Measurements from ENCODE around the gene ZNF689.

ZNF689 gene

DNA sequence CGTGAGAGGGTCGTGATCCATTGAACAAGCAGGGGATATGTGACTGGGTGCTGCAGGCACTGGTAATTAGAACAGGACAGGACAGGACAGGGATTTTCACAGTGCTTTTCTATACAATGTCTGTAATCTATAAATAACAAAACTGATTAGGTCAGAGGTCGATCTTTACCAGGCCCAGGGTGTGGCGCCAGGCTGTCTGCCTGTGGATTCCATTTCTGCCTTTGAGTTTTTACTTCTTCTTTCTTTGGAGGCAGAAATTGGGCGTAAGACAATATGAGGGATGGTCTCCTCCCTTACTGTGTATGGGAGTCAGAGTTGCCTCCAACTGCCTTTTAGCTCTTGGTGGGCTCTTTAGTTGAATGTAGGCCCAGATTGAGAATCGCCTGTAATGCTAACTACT lies 50.5 kb downstream of the ZNF689 start:
- DNase-seq: no peak

DNA sequence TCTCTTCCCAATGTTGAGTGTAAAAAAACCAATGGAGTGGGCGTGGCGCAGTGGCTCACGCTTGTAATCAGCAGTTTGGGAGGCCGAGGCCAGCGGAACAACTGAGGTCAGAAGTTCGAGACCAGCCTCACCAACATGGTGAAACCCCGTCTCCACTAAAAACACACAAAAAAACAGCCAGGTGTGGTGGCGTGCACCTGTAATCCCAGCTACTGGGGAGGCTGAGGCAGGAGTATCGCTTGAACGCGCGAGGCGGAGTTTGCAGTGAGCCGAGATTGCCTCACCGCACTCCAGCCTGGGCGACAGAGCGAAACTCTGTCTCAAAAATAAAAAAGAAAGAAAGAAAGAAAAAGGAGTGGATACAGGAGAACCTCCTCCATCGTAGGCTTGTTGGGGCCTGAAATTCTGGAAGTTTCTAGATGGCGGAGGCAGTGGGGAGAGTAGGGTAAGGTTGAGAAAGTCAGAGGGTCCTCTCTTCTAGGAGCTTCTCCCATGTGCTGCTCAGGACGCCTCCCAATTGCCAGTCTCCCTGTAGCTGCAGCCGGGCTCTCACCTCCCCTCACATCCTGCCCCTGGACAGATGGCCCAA lies 51.3 kb downstream of the ZNF689 start:
- no peak for DNase-seq

DNA sequence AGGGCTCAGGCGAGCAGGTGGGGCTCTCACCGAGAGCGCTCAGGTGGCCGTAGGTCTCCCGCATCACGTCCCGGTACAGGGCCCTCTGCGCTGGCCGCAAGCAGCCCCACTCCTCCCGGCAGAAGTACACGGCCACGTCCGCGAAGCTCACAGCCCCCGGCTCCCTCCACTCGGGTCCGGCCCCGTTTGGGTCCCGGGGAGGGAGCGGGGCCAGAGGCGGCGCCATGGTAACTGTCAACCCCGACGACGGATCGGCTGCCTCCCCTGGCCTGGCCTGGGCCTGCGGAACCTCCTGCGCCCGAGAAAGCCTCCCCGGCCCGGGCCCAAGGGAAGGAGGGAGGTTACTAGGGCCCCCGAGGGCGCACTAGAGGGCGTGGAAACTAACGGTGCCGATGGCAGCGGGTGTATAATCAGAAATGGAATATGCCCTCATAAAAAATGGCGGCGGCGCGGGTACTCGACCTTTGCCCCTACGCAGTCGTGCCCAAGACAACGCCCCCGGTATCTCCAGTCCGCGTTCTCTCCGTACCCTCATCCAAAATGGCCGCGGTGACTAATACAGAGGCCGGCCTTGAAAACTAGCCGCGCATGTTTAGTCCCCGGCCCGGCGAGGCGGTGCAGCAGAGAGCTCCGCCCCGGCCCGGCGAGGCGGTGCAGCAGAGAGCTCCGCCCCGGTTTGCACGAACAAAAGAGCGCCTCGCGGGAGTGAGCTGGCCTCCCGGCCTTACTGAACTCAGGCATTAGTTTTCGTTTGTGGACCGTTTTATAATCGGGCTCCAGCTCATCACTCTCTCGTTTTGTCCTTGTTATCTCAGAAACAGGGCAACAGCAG lies 52.0 kb downstream of the ZNF689 start, which contains the start of gene ZNF764:
Gene ZNF764, minus strand, starts transcription at position 418 of the 832 bp plus-strand sequence. Its CDS starts 192 bp downstream, at position 226.
- peak; percentile 99 for DNase-seq

- DNase-seq: no peak
These were observed 52.6 kb downstream of the ZNF689 start for GRCh38 chr16:30557707-30557956.

GRCh38 chr16:30556125-30556473 lies 54.1 kb downstream of the ZNF689 start:
- no peak for DNase-seq

GRCh38 chr16:30555315-30556124 lies 54.7 kb downstream of the ZNF689 start:
- no peak for DNase-seq

- DNase-seq: no peak
These were observed 55.5 kb downstream of the ZNF689 start for GRCh38 chr16:30554557-30555314.

DNA sequence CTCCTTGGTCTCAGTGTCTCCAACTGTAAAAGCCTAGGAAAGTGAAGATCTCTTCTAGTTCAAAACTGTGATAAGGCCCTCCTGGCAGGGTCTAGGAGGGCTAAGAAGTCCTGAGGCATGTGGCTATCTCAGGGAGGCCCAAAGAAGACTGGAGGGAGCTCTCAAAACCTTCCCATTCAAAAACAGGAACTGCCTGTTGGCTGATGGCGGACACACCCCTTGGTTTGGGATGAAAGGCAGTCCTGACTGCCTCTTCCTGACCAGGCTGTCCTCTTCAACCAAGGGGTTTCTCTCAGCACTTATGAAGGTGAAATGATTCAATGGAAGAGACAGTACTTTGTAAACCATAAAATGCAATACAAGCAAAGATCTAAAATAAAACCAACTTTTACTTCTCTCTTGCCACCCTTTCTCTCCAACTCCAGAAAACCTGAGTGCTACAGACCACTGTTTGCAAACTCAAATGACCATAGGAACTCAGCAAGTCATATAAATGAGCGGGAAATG lies 56.7 kb downstream of the ZNF689 start:
- no peak for DNase-seq

- DNase-seq: no peak
These were observed 57.2 kb downstream of the ZNF689 start for GRCh38 chr16:30552956-30553355.

Measured in CD4-positive, alpha-beta T cell treated with Interleukin-4 for 4 hours (primary cell).